Measurements from ENCODE around the gene TNK2.
A peak's percentile ranks its signal among the peaks of the same experiment; 100 is the strongest.

TNK2 gene

DNA sequence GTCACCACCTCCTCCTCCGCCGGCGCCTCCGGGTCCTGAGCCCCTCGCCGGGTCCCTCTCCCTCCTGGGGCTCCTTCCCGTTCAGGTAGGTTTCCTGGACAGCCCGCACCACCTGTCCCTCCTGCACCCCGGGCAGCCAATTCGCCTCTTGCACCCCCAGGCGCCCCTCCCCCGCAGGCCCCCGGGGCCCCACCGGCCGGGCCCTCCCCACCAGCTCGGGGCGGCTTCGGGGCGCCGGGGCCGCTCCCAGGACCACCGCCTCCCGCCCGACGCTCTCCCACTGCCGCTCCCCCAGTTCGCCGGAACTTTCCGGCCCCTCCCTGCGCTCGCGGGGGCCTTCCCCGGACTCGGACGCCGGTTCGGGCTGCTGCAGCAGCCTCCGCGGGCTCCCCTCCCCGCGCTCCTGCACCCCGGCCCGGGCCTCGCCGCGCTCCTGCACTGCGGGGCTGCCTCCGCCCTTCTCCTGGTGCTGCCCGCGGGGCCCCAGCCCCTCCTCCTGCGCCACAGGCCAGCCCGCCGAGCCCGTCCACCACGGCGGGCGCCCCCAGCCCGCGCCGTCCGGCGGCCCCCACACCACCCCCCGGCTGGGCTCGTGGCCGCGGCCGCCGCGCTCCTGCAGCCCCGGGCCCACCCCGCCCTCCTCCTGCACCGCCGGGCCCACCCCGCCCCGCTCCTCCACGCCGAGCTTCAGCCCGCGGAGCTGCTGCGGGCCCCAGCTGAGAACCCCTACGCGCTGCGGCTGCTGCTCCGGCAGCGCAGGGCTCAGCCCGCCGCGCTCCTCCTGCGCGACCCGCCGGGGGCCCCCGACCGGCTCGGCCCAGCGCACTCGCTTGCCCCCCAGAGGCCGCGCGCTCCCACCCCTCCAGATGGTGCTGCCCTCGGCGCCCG lies 587 bp upstream of the TNK2 start:
- peak overlapping the region; percentile 60 for H2BK15ac ChIP-seq (ENCODE audit: low read length)
- H2BK12ac ChIP-seq (ENCODE audit: low read length) = no peak overlapping the region
- no peak overlapping the region for H3K4ac ChIP-seq (ENCODE audit: low read length)
- H2BK120ac ChIP-seq (ENCODE audit: low read depth, low read length) = no peak overlapping the region
- peaks cover 17 to 20% of the 10 kb centered on the region in 2 donors for H3K4me1 ChIP-seq (ENCODE audit: control insufficient read depth in 2 of 2, insufficient read depth in 1 of 2, low read depth in 1 of 2, low read length in 2 of 2)
- peaks cover 0 to 11% (median 8%) of the 10 kb centered on the region in 3 experiments for H3K27me3 ChIP-seq (ENCODE audit: control insufficient read depth in 3 of 3, insufficient read depth in 3 of 3, low read depth in 1 of 3, low read length in 3 of 3)
- H4K8ac ChIP-seq (ENCODE audit: low read depth, low read length) = peak overlapping the region; percentile 88
- peak overlapping the region; percentile 47 for H3K27ac ChIP-seq (replicated peaks; ENCODE audit: low read length)
- H2AFZ ChIP-seq (ENCODE audit: low read length) = peak overlapping the region; percentile 92
- peak overlapping the region; percentile 73 for H3K14ac ChIP-seq (ENCODE audit: low read length)
- peak overlapping the region; percentile 37 for H3K23ac ChIP-seq (ENCODE audit: low read depth, low read length, poor library complexity)
- peak overlapping the region; percentile 97 for H3K18ac ChIP-seq (ENCODE audit: low read length)
- H3K4me3 ChIP-seq (ENCODE audit: low read length in 2 of 2) = peak overlapping the region; percentile 55 to 92
- H3K36me3 ChIP-seq (replicated peaks in 1 of 2; ENCODE audit: control insufficient read depth in 2 of 2, insufficient read depth in 2 of 2, low read length in 2 of 2) = no peaks in the 10 kb centered on the region
- no peak overlapping the region for H4K91ac ChIP-seq (ENCODE audit: low read depth, low read length, poor library complexity)
- no peak for DNase-seq (ENCODE audit: low spot score)
- H3K9me3 ChIP-seq (replicated peaks in 1 of 2; ENCODE audit: control insufficient read depth in 2 of 2, insufficient read depth in 1 of 2, low read depth in 1 of 2, low read length in 2 of 2) = no peaks in the 10 kb centered on the region
- no CpG with 5 or more reads among the region's 103 CpGs for WGBS, 2 donors (ENCODE audit: extremely low coverage in 2 of 2, insufficient read length in 2 of 2, insufficient replicate concordance in 1 of 2)
- peak overlapping the region; percentile 92 for H3K4me2 ChIP-seq (ENCODE audit: insufficient read depth, low read length, poor library complexity, severe bottlenecking)
- peaks cover 14% of the 10 kb centered on the region for H3K79me1 ChIP-seq (ENCODE audit: low read depth, low read length)
- H2AK5ac ChIP-seq (ENCODE audit: low read depth, low read length) = peak overlapping the region; percentile 89
- H2BK5ac ChIP-seq (ENCODE audit: low read length) = peak overlapping the region; percentile 13
- peak overlapping the region; percentile 96 for H3K9ac ChIP-seq (ENCODE audit: low read depth, low read length, poor library complexity)

DNA sequence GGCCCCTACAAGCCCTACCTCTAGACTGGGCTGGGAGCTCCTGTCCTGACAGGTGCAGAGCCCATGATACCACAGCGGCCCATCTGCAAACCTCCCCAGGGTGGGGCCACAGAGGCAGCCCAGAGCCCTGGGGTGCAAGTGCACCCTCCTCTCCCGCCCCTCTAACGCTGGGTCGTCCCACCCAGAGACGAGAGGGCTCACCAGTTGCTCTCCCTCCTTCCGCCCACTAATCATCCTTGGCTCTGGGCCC lies 742 bp downstream of the TNK2 start:
- Histone ChIP-seq H4K8ac (ENCODE audit: low read depth, low read length) (no peak overlapping the region), H2AFZ (ENCODE audit: low read length) (no peak overlapping the region), H3K23ac (ENCODE audit: low read depth, low read length, poor library complexity) (peak overlapping the region; percentile 37), H3K4ac (ENCODE audit: low read length) (no peak overlapping the region), H3K27me3 (ENCODE audit: control insufficient read depth in 3 of 3, insufficient read depth in 3 of 3, low read depth in 1 of 3, low read length in 3 of 3) (peaks cover 0 to 11% (median 8%) of the 10 kb centered on the region in 3 experiments), H2BK120ac (ENCODE audit: low read depth, low read length) (no peak overlapping the region), H2BK15ac (ENCODE audit: low read length) (no peak overlapping the region), H3K4me1 (ENCODE audit: control insufficient read depth in 2 of 2, insufficient read depth in 1 of 2, low read depth in 1 of 2, low read length in 2 of 2) (peaks cover 17 to 20% of the 10 kb centered on the region in 2 donors), H3K18ac (ENCODE audit: low read length) (peak overlapping the region; percentile 4), H3K9me3 (replicated peaks in 1 of 2; ENCODE audit: control insufficient read depth in 2 of 2, insufficient read depth in 1 of 2, low read depth in 1 of 2, low read length in 2 of 2) (no peaks in the 10 kb centered on the region), H3K4me3 (ENCODE audit: low read length in 2 of 2) (peak overlapping the region in 1 of 2 donors; percentile 55), H3K36me3 (replicated peaks in 1 of 2; ENCODE audit: control insufficient read depth in 2 of 2, insufficient read depth in 2 of 2, low read length in 2 of 2) (no peaks in the 10 kb centered on the region), H3K4me2 (ENCODE audit: insufficient read depth, low read length, poor library complexity, severe bottlenecking) (peak overlapping the region; percentile 92), H3K14ac (ENCODE audit: low read length) (peak overlapping the region; percentile 60), H2BK12ac (ENCODE audit: low read length) (no peak overlapping the region), H3K79me1 (ENCODE audit: low read depth, low read length) (peaks cover 14% of the 10 kb centered on the region), H2AK5ac (ENCODE audit: low read depth, low read length) (peak overlapping the region; percentile 89), H4K91ac (ENCODE audit: low read depth, low read length, poor library complexity) (no peak overlapping the region), H3K9ac (ENCODE audit: low read depth, low read length, poor library complexity) (peak overlapping the region; percentile 74), H3K27ac (replicated peaks; ENCODE audit: low read length) (no peak overlapping the region), H2BK5ac (ENCODE audit: low read length) (peak overlapping the region; percentile 5)
- DNase-seq (ENCODE audit: low spot score) = no peak
- no CpG with 5 or more reads among the region's 6 CpGs for WGBS, 2 donors (ENCODE audit: extremely low coverage in 2 of 2, insufficient read length in 2 of 2, insufficient replicate concordance in 1 of 2)

DNA sequence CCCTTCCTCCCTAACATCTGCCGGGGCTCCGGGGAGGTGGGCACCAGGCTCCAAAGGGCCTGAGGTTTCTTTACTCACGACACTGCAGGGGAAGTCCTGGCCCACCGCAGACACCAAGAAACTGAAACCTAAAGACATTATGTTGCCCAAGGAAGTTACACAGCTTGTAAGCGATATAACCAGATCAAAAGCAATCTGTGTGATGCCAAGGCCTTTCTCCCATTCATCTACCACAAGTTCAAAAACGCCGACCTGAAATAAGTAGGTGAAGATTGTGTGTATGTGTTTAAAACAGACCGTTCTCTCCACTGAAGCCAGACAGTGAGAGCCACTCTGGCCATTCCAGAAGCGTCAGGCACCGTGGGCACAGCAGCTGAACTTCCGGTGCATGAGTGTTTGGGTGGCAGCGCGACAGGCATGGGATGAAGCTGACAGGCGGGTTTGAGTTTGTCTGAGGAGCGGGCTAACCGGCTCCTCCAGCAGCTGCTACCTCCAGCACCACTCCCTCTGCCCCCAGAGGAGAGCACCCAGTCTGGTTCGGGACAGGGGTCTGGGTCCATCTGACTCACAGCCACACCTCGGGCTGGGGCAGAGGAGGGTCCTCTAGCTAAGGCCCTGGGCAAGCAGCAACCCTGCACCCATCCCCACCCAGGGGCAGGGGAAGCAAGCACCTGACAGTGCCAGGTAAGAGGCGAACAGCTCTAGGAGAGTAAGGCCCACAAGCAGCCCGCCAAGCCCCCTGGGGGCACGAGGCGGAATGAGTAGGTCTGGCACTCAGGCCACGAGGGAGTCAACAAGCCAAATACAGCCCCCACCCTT lies 1.3 kb downstream of the TNK2 start:
- Histone ChIP-seq H3K9ac (ENCODE audit: low read depth, low read length, poor library complexity) (peak overlapping the region; percentile 74), H3K4me1 (ENCODE audit: control insufficient read depth in 2 of 2, insufficient read depth in 1 of 2, low read depth in 1 of 2, low read length in 2 of 2) (peaks cover 17 to 20% of the 10 kb centered on the region in 2 donors), H3K9me3 (replicated peaks in 1 of 2; ENCODE audit: control insufficient read depth in 2 of 2, insufficient read depth in 1 of 2, low read depth in 1 of 2, low read length in 2 of 2) (no peaks in the 10 kb centered on the region), H2BK5ac (ENCODE audit: low read length) (peak overlapping the region; percentile 5), H3K4ac (ENCODE audit: low read length) (no peak overlapping the region), H3K18ac (ENCODE audit: low read length) (peak overlapping the region; percentile 4), H2BK120ac (ENCODE audit: low read depth, low read length) (no peak overlapping the region), H3K23ac (ENCODE audit: low read depth, low read length, poor library complexity) (no peak overlapping the region), H3K79me1 (ENCODE audit: low read depth, low read length) (peaks cover 14% of the 10 kb centered on the region), H3K27me3 (ENCODE audit: control insufficient read depth in 3 of 3, insufficient read depth in 3 of 3, low read depth in 1 of 3, low read length in 3 of 3) (peaks cover 0 to 11% (median 8%) of the 10 kb centered on the region in 3 experiments), H4K8ac (ENCODE audit: low read depth, low read length) (no peak overlapping the region), H3K4me2 (ENCODE audit: insufficient read depth, low read length, poor library complexity, severe bottlenecking) (no peak overlapping the region), H3K36me3 (replicated peaks in 1 of 2; ENCODE audit: control insufficient read depth in 2 of 2, insufficient read depth in 2 of 2, low read length in 2 of 2) (no peaks in the 10 kb centered on the region), H3K27ac (replicated peaks; ENCODE audit: low read length) (no peak overlapping the region), H2BK12ac (ENCODE audit: low read length) (no peak overlapping the region), H2AFZ (ENCODE audit: low read length) (no peak overlapping the region), H2BK15ac (ENCODE audit: low read length) (no peak overlapping the region), H3K4me3 (ENCODE audit: low read length in 2 of 2) (peak overlapping the region in 1 of 2 donors; percentile 55), H4K91ac (ENCODE audit: low read depth, low read length, poor library complexity) (no peak overlapping the region), H3K14ac (ENCODE audit: low read length) (no peak overlapping the region), H2AK5ac (ENCODE audit: low read depth, low read length) (peak overlapping the region; percentile 89)
- DNase-seq (ENCODE audit: low spot score) = no peak
- no CpG with 5 or more reads among the region's 23 CpGs for WGBS, 2 donors (ENCODE audit: extremely low coverage in 2 of 2, insufficient read length in 2 of 2, insufficient replicate concordance in 1 of 2)
